ENCODE data around the gene NDC1. TPM values are rescaled to one million over a fixed set of nuclear protein-coding genes. Genes with fewer than 3 reads are reported as not detected.

Gene NDC1
- total RNA-seq, 1 donor from 2014 or later: 9.3 TPM

DNA sequence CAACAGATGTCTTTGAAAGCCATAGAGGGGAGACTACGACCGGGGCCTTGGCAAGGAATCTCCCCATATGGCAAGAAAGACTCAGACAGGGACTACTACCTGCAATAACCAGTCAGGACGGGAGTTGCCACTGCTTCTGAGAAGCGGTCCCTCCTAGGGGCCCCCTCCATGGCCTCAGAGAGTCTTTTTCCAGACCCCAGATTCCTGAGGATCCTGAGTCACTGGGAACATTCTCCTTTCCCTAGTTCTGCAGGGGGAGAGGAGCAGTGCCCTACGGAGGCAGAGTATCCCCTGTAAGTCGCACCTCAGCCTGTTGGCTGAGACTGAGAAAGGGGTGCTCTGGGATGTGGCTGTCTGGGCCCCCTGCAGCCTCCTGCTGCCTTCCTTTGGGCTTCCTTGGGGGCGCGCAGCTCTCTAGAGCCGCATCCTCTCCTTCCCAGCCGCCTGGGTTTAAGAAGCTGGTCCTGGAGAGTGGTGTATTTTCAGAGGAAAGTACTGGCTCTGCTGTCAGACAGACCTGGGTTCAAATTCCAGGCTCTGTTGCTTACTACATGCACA, 107.0 kb downstream of the NDC1 start:
- DNase-seq (ENCODE audit: low spot score in 2 of 2): no peak
- Histone ChIP-seq H3K27me3 (no peaks in the 10 kb centered on the region), H3K36me3 (no peaks in the 10 kb centered on the region), H3K4me3 (no peak overlapping the region), H3K9me3 (no peaks in the 10 kb centered on the region), H3K4me1 (no peaks in the 10 kb centered on the region), H3K27ac (no peak overlapping the region)
- TF ChIP-seq, protein P1, sequence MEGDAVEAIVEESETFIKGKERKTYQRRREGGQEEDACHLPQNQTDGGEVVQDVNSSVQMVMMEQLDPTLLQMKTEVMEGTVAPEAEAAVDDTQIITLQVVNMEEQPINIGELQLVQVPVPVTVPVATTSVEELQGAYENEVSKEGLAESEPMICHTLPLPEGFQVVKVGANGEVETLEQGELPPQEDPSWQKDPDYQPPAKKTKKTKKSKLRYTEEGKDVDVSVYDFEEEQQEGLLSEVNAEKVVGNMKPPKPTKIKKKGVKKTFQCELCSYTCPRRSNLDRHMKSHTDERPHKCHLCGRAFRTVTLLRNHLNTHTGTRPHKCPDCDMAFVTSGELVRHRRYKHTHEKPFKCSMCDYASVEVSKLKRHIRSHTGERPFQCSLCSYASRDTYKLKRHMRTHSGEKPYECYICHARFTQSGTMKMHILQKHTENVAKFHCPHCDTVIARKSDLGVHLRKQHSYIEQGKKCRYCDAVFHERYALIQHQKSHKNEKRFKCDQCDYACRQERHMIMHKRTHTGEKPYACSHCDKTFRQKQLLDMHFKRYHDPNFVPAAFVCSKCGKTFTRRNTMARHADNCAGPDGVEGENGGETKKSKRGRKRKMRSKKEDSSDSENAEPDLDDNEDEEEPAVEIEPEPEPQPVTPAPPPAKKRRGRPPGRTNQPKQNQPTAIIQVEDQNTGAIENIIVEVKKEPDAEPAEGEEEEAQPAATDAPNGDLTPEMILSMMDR (IDR thresholded peaks at IDR 0.05): no peak
- intact Hi-C loops (cut with DNase I): no loop called here

DNA sequence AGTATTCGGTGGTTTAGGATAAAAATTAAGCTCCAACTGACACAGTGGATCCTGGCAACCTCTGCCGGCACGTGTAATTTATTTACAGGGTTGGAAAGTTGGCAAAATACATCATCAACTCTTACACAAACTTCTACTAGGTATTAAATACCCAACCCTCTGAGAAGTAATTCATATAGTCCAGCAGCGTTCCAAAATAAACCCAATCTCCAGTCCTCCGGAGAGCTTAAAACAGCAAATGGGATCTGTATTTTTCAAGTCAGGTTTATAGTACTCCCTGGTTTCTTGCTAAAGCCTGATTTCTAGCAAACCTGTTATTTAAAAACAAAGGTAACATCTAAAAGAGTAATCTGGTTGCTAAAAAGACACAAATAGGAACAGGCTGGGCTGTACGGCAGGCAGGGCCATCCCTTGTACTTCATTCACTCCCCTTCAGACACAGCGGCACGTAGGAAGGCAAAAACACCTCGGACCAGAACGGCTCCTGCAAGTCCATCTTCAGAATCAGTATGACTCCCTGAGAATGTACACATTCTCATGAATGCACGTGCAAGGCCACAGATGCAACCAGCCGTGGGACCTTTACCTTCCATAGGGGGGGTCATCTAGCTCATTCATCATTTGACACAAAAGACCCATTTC, 107.8 kb downstream of the NDC1 start:
- Histone ChIP-seq H3K27ac (no peak overlapping the region), H3K4me3 (no peak overlapping the region), H3K27me3 (no peaks in the 10 kb centered on the region), H3K4me1 (no peaks in the 10 kb centered on the region), H3K9me3 (no peaks in the 10 kb centered on the region), H3K36me3 (no peaks in the 10 kb centered on the region)
- intact Hi-C loops (cut with DNase I): no loop called here
- TF ChIP-seq, protein P1 (IDR thresholded peaks at IDR 0.05): no peak
- DNase-seq (ENCODE audit: low spot score in 2 of 2): no peak

DNA sequence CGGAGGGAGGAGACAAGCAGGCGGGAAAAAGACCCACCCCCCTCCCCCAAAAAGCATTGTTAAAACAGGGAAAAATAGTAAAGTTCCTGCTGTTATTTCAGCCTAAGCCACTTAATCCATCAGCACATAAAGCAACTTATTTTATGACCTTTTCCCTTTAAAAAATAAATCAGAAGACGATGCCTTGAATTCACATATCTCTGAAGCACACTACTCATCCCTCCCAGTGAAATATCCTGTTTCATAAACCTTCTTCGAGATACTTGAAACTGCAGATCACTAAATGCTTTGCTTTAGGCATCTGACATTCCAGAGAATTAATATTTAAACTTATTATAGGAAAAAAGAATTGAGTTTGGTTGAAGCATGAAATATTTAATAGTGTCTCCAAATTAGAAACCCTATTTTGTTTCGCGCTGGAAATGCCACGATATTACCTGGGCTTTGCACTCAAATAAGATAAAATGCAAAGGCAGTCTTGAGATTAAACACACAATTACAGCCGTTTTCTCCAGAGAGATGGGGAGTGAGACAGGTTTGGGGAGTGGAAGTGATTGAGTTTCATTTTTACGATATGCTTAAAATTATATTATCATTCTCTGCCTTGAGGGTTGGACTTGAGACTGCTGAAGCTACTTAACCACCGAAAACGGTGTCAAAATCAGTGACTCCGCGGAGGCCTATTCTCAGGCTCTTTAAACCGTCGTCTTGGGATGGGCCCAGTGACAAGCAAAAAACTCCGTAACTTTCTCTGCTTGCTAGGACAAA, 108.5 kb downstream of the NDC1 start:
- no peak for DNase-seq (ENCODE audit: low spot score in 2 of 2)
- Histone ChIP-seq H3K36me3 (no peaks in the 10 kb centered on the region), H3K9me3 (no peaks in the 10 kb centered on the region), H3K27ac (no peak overlapping the region), H3K27me3 (no peaks in the 10 kb centered on the region), H3K4me3 (no peak overlapping the region), H3K4me1 (no peaks in the 10 kb centered on the region)
- TF ChIP-seq, protein P1 (IDR thresholded peaks at IDR 0.05): no peak
- intact Hi-C loops (cut with DNase I): no loop called here

DNA sequence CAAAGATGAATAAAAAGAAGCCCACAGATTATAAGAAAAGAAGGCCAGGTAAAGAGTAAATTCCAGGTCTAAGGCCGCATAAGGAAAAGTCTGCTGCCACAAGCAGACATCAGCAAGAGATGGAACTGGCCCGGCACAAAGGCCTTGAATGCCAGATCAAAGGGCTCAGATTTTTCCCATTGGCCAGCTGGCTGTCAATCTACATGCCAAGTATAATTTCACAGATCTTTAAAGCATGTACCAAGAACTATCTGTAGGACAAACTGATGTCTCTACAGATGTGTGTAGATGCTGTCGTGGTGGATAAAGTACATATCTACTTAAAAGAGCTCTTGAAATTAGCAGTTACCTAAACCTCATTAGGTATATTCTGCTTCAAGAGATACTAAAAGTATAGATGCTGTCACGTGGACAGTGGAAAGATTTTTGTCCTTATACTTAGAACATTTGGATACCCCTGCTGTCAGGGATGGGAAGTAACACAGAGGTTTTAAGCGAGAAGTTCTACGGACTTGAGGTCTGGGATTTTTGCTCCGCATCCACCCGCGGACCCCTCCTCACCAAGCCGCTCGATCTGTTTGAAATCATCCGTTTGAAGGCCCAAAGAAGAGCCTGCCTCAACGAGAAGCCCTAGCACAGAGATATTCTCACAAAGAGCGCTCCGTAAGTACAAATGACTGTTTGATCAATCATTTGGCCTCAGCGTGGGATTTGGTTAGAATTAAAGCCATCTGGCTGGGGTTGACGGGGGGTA, 109.2 kb downstream of the NDC1 start:
- no peaks in the 10 kb centered on the region for H3K36me3 ChIP-seq
- no peaks in the 10 kb centered on the region for H3K4me1 ChIP-seq
- no peaks in the 10 kb centered on the region for H3K9me3 ChIP-seq
- intact Hi-C loops (cut with DNase I): no loop called here
- H3K27ac ChIP-seq: no peak overlapping the region
- H3K4me3 ChIP-seq: no peak overlapping the region
- DNase-seq (ENCODE audit: low spot score in 2 of 2): no peak
- H3K27me3 ChIP-seq: no peaks in the 10 kb centered on the region
- TF ChIP-seq, protein P1 (IDR thresholded peaks at IDR 0.05): no peak

DNA sequence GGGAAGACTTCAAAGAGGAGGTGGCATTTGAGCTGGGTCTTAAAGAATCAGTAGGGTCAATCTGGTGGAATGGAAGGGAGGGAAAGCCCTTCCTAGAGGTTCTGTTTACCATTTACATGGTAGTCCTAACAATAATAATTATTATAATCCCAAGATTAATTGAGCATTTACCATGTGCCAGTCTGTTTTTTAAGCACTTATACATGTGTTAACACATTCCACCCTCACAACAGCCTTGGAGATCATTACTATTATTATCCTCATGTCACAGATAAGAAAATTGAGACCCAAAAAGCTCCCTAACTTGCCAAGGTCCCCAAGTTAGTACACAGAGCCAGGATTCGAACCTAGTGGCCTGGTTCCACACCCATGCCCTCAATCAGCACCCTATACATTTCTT, 109.9 kb downstream of the NDC1 start:
- Histone ChIP-seq H3K4me1 (no peaks in the 10 kb centered on the region), H3K36me3 (no peaks in the 10 kb centered on the region), H3K4me3 (no peak overlapping the region), H3K9me3 (no peaks in the 10 kb centered on the region), H3K27me3 (no peaks in the 10 kb centered on the region), H3K27ac (no peak overlapping the region)
- DNase-seq (ENCODE audit: low spot score in 2 of 2): no peak
- TF ChIP-seq, protein P1 (IDR thresholded peaks at IDR 0.05): no peak
- intact Hi-C loops (cut with DNase I): no loop called here

Measured in ascending aorta (tissue), 2 donors.